GM12872 (cell line): ENCODE measurements around the gene GPR82.

Experiments
- CTCF ChIP-seq: IDR thresholded peaks from 3 replicates; pipeline ENCODE4 v1.5.1; 2011; ENCODE audit warnings: low read depth, mild to moderate bottlenecking, low read length, moderate library complexity; ENCODE audit not compliant: insufficient read depth

Gene GPR82

GRCh38 chrX:41779030-41779564 lies 55.1 kb downstream of the GPR82 start:
- TF ChIP-seq CTCF = no peak
